Measurements from ENCODE around the gene SLC10A6.

Gene SLC10A6

GRCh38 chr4:86847571-86847970 is 1.6 kb downstream of the SLC10A6 start:
- no peak for DNase-seq

GRCh38 chr4:86846921-86847320 is 2.3 kb downstream of the SLC10A6 start:
- no peak for DNase-seq

- DNase-seq: no peak
Observed at GRCh38 chr4:86845593-86845992, 3.6 kb downstream of the SLC10A6 start.

- DNase-seq: no peak
Observed at GRCh38 chr4:86841309-86841708, 7.9 kb downstream of the SLC10A6 start.

- no peak for DNase-seq
Observed at GRCh38 chr4:86840858-86841257, 8.3 kb downstream of the SLC10A6 start.

- no peak for DNase-seq
Observed at GRCh38 chr4:86837691-86838503, 11.3 kb downstream of the SLC10A6 start.

GRCh38 chr4:86835677-86836076 is 13.5 kb downstream of the SLC10A6 start:
- DNase-seq: no peak

GRCh38 chr4:86834901-86835300 is 14.3 kb downstream of the SLC10A6 start:
- DNase-seq: no peak

GRCh38 chr4:86833615-86834014 is 15.6 kb downstream of the SLC10A6 start:
- DNase-seq: no peak

GRCh38 chr4:86831262-86832130 is 17.7 kb downstream of the SLC10A6 start:
- no peak for DNase-seq

- no peak for DNase-seq
Observed at GRCh38 chr4:86825511-86825910, 23.7 kb downstream of the SLC10A6 start.

- DNase-seq: no peak
Observed at GRCh38 chr4:86822136-86822535, 27.0 kb downstream of the SLC10A6 start.

- DNase-seq: no peak
Observed at GRCh38 chr4:86821151-86821550, 28.0 kb downstream of the SLC10A6 start.

GRCh38 chr4:86819561-86819960 is 29.6 kb downstream of the SLC10A6 start:
- DNase-seq: no peak

- no peak for DNase-seq
Observed at GRCh38 chr4:86818841-86819240, 30.3 kb downstream of the SLC10A6 start.

GRCh38 chr4:86818211-86818610 is 31.0 kb downstream of the SLC10A6 start:
- DNase-seq: no peak

GRCh38 chr4:86816501-86817273 is 32.5 kb downstream of the SLC10A6 start:
- DNase-seq: no peak

- DNase-seq: no peak
Observed at GRCh38 chr4:86815653-86816052, 33.5 kb downstream of the SLC10A6 start.

GRCh38 chr4:86810847-86811246 is 38.3 kb downstream of the SLC10A6 start:
- no peak for DNase-seq

GRCh38 chr4:86809809-86810208 is 39.4 kb downstream of the SLC10A6 start:
- DNase-seq: no peak

- DNase-seq: no peak
Observed at GRCh38 chr4:86791126-86791525, 58.1 kb downstream of the SLC10A6 start.

- DNase-seq: no peak
Observed at GRCh38 chr4:86788826-86789225, 60.4 kb downstream of the SLC10A6 start.

GRCh38 chr4:86778175-86778574 is 71.0 kb downstream of the SLC10A6 start:
- no peak for DNase-seq

Measured in stimulated activated CD4-positive, alpha-beta T cell treated with anti-CD3 and anti-CD28 coated beads, Interleukin-2, amount 100 ng/mL, for 48 hours (primary cell).